Neuron (in vitro differentiated cells): ENCODE results near the gene TRAPPC2L.

Experiments used
- H2AFZ ChIP-seq: one replicate; pipeline ENCODE4 v1.6.1; 2013; ENCODE audit warnings: low read depth, mild to moderate bottlenecking, inconsistent platforms, low read length, moderate library complexity
- H3K27me3 ChIP-seq: one replicate; pipeline ENCODE4 v1.6.1; 2013; ENCODE audit warnings: low read length; ENCODE audit not compliant: insufficient read depth
- H3K36me3 ChIP-seq: one replicate; pipeline ENCODE4 v1.6.1; 2013; ENCODE audit warnings: low read length; ENCODE audit not compliant: insufficient read depth
- H3K4me1 ChIP-seq: one replicate; pipeline ENCODE4 v1.6.1; 2013; ENCODE audit warnings: low read length; ENCODE audit not compliant: insufficient read depth
- H3K4me3 ChIP-seq: 2 replicates; pipeline ENCODE4 v1.5.1; 2013; ENCODE audit warnings: mild to moderate bottlenecking, low read length, moderate library complexity
- H3K9me3 ChIP-seq: one replicate; pipeline ENCODE4 v1.6.1; 2013; ENCODE audit warnings: low read length

TRAPPC2L gene

DNA sequence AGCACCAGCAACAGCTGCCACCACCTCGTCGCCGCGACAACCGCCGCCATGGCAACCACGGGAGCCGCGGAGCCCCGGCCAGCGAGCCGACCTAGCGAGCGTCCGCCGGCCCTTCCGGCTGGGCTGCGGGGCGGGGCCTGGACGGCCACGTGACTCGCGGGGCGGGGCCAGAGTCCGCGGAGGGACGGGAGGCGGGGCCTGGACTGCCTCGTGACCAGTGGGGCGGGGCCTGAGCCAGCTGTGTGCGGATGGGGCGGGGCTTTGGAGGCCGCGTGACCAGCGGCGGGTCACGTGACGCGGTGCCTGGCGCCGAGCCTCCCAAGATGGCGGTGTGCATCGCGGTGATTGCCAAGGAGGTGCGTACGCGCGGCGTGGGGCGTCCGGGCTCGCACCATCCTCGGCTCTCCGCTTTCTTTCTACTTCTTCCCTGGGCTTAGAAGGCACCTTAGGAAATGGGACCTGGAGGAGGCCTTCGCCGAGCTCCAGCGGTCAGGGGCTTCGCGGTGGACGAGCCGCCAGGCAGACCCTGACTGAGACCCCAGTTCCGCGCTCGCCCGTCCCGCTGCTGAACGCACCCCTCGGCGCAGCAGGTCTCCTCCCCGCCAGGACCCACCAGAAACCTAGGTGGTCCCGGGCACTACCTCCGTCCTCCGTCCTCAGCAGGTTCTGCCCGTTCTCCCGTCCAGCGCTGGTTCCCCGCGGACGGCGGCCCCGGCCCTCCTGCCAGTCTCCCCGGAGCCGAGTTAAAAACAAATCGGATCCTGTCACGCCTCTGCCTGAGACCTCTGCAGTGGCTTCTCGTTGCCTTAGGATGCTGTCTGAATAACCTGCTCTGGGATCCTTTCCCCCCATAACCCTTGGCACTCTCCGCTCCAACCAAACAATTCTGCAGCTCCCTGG is at the start of gene TRAPPC2L, which contains the start of gene GALNS:
Gene TRAPPC2L, plus strand, starts transcription at position 300 of the 900 bp plus-strand sequence. Its CDS starts 24 bp downstream, at position 324.
Gene GALNS, minus strand, starts transcription at position 120 of the 900 bp plus-strand sequence. Its CDS starts 70 bp downstream, at position 50.
- no peaks in the 10 kb centered on the region for H3K27me3 ChIP-seq
- peak within 1 kb of the TSS; percentile 90 for H3K4me3 ChIP-seq
- H3K4me1 ChIP-seq = peaks cover 36% of the 10 kb centered on the region
- peak within 1 kb of the TSS; percentile 65 for H2AFZ ChIP-seq
- no peaks in the 10 kb centered on the region for H3K9me3 ChIP-seq
- H3K36me3 ChIP-seq = peaks cover 20% of the 10 kb centered on the region

GRCh38 chr16:88807142-88807625 is 49.7 kb upstream of the TRAPPC2L start:
- peaks cover 51% of the 10 kb centered on the region for H3K36me3 ChIP-seq

DNA sequence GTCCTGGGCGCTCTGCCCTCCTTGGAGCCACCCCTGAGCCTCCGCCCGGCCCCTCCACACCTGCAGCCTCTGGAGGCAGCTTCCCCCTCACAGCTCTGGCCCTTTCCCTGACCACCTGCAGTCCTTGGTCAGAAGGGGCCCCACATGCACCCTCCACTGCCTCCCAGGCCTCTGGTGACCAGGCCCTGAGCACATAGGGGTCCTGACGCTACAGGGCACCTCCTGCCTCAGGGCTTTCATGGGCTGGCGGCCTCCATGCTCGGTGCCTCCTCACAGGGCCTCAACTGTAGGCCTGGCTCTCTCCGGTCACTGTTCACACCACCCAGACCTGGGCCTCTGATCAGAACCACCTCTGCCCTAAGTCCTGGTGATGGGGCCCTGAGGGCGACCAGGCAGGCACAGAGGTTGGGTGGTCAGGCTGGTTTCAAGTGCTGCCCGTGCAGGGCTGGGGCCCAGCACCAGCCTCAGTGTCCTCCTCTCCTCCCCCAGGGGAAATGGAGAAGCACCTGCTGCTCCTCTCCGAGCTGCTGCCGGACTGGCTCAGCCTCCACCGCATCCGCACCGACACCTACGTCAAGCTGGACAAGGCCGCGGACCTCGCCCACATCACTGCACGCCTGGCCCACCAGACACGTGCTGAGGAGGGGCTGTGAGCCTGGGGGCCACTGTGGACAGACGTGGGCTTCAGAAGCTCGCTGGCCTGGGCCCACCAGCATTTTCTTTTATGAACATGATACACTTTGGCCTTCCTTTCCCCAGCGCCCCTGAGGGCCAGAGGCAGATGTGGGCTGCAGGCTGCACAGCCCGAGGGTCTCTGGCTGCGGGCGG is 49.1 kb upstream of the TRAPPC2L start:
- H3K36me3 ChIP-seq = peaks cover 51% of the 10 kb centered on the region

More at GRCh38 chr16:88807142-88807625, 49.7 kb upstream of the TRAPPC2L start:
- Histone ChIP-seq H2AFZ (no peak overlapping the region), H3K4me1 (peaks cover 28% of the 10 kb centered on the region), H3K4me3 (no peak overlapping the region), H3K27me3 (no peaks in the 10 kb centered on the region), H3K9me3 (no peaks in the 10 kb centered on the region)

DNA sequence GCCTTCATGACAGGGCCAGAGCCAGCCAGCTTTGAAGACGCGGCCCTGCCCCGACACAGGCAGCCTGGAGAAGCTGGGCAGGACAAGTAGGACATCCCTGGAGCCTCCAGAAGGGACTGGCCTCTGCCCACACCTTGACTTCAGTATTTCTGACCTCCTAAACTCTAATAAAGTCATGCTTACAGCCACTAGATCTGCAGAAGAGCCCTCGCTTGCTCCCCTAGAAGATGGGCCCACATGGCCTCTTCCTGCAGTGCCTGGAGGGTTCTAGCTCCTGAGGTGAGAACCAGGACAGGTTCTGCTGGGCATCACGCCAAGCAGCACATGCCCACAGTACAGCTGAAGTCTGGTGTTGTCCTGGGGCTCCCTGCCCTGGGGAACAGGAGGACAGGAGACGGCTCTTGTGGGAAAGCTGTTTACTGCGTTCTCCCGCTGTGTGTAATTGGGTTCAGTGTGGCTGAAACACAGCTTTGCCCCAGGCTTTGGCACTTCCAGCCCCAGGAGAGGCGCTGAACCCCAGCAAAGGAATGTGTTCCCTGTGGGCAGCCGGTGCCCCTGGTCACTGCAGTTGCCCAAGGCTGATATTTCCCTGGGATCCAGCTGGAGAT is 47.8 kb upstream of the TRAPPC2L start:
- H3K27me3 ChIP-seq = no peaks in the 10 kb centered on the region
- H3K9me3 ChIP-seq = no peaks in the 10 kb centered on the region
- peaks cover 51% of the 10 kb centered on the region for H3K36me3 ChIP-seq
- no peak overlapping the region for H2AFZ ChIP-seq
- H3K4me1 ChIP-seq = peaks cover 27% of the 10 kb centered on the region
- no peak overlapping the region for H3K4me3 ChIP-seq

More for the DNA sequence above, 49.1 kb upstream of the TRAPPC2L start:
- Histone ChIP-seq H3K27me3 (no peaks in the 10 kb centered on the region), H3K4me3 (no peak overlapping the region), H3K9me3 (no peaks in the 10 kb centered on the region), H2AFZ (no peak overlapping the region), H3K4me1 (peaks cover 28% of the 10 kb centered on the region)

DNA sequence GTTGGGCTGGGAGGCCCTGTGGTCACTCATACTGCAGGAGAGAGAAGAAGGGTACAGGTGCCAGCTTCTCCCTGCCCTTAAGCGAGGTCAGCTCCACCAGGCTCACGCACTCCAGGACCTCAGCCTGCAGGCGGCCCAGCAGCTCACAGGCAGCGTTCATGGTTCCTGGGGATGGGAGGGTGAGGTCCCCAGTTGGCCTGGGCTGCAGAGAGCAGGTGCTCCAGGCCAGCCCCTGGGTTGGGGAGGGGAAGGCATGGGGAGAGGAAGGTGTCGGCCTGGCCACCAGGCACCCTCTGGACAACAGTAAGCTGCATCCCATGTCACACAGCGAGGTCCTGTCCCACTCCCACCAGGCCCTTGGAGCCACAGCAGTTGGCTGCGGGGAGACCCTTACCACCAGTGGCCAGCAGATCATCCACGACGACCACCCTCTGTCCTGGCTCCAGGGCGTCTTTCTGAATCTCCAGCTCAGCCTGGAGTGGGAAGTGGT is 47.2 kb upstream of the TRAPPC2L start:
- Histone ChIP-seq H3K9me3 (no peaks in the 10 kb centered on the region), H3K27me3 (no peaks in the 10 kb centered on the region), H3K4me3 (no peak overlapping the region), H2AFZ (no peak overlapping the region), H3K36me3 (peaks cover 51% of the 10 kb centered on the region), H3K4me1 (peaks cover 23% of the 10 kb centered on the region)

DNA sequence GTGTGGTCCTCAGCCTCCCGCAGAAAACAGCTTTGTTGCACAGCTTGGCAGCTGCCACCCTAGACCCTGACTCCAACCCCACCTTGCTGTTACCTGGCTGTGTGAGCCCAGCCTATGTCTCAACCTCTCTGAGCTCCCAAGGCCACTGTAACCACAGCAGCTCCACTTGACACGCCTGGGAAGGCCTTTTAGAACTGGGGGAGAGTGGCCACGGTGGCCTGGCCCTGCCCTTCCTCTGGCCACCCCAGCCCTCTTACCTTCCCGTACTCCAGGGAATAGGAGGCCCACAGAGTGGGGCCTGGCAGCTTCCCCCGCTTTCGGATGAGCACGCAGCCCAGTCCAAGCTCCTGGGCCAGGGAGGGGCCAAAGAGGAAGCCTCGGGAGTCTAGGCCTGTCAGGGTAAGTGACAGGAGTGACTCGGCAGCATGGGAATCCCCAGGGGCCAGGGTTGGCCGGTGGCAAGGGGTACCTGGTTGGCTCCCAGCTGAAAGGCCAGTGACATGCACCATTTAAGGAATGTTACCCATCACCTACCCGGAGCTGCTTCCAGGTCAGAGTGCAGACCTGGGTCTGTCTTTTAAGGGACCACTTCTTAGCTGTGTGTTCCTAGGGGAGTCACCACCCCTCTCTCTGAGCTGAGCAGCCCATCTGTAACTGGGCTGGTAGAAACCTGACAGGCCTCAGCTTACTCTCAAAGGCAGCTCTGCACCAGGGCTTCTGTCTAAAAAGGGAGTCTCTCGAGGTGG is 46.6 kb upstream of the TRAPPC2L start:
- peaks cover 17% of the 10 kb centered on the region for H3K4me1 ChIP-seq
- no peak overlapping the region for H2AFZ ChIP-seq
- H3K9me3 ChIP-seq = no peaks in the 10 kb centered on the region
- peaks cover 45% of the 10 kb centered on the region for H3K36me3 ChIP-seq
- H3K4me3 ChIP-seq = peak overlapping the region; percentile 77
- H3K27me3 ChIP-seq = no peaks in the 10 kb centered on the region

GRCh38 chr16:88810912-88811768 is 45.8 kb upstream of the TRAPPC2L start:
- H2AFZ ChIP-seq = no peak overlapping the region
- H3K36me3 ChIP-seq = peaks cover 38% of the 10 kb centered on the region
- H3K27me3 ChIP-seq = no peaks in the 10 kb centered on the region
- H3K9me3 ChIP-seq = no peaks in the 10 kb centered on the region
- H3K4me3 ChIP-seq = peak overlapping the region; percentile 77
- H3K4me1 ChIP-seq = peaks cover 15% of the 10 kb centered on the region

GRCh38 chr16:88811769-88812512 is 45.0 kb upstream of the TRAPPC2L start, which contains the start of gene APRT:
Gene APRT, minus strand, starts transcription at chr16:88811928. Its CDS starts 29 bp downstream, at chr16:88811899.
- no peaks in the 10 kb centered on the region for H3K27me3 ChIP-seq
- H3K4me3 ChIP-seq = peak within 1 kb of the TSS; percentile 77
- peaks cover 30% of the 10 kb centered on the region for H3K36me3 ChIP-seq
- peak within 1 kb of the TSS; percentile 80 for H2AFZ ChIP-seq
- H3K4me1 ChIP-seq = peaks cover 15% of the 10 kb centered on the region
- no peaks in the 10 kb centered on the region for H3K9me3 ChIP-seq

GRCh38 chr16:88812513-88813268 is 44.2 kb upstream of the TRAPPC2L start:
- no peaks in the 10 kb centered on the region for H3K9me3 ChIP-seq
- H3K27me3 ChIP-seq = no peaks in the 10 kb centered on the region
- peaks cover 15% of the 10 kb centered on the region for H3K4me1 ChIP-seq
- H3K36me3 ChIP-seq = peaks cover 23% of the 10 kb centered on the region
- H3K4me3 ChIP-seq = peak overlapping the region; percentile 77
- H2AFZ ChIP-seq = no peak overlapping the region

- Histone ChIP-seq H3K27me3 (no peaks in the 10 kb centered on the region), H3K9me3 (no peaks in the 10 kb centered on the region), H3K4me1 (peaks cover 15% of the 10 kb centered on the region), H2AFZ (no peak overlapping the region), H3K36me3 (peaks cover 15% of the 10 kb centered on the region), H3K4me3 (no peak overlapping the region)
Observed at GRCh38 chr16:88813269-88814143, 43.4 kb upstream of the TRAPPC2L start.
